ENCODE results near the gene RBM47. TPM values are rescaled to one million over a fixed set of nuclear protein-coding genes. Genes with fewer than 3 reads are reported as not detected.
"Not testable (repeated sequence)": the region's sequence is repeated elsewhere in the genome, so short reads cannot be mapped to it uniquely, and the experiment has no call there.

RBM47 gene
- total RNA-seq, 1 donor from 2014 or later: 3.8 TPM

GRCh38 chr4:40454816-40455215 is 174.8 kb downstream of the RBM47 start:
- intact Hi-C loops (cut with micrococcal nuclease): loop anchor here (5.0 kb wide), 1 partner anchor 97 kb away; no protein-coding TSS in a partner anchor

GRCh38 chr4:40453912-40454311 is 175.8 kb downstream of the RBM47 start:
- intact Hi-C loops (cut with micrococcal nuclease): loop anchor here (1.0 to 5.0 kb wide), 2 partner anchors 8 to 98 kb away; no protein-coding TSS in a partner anchor

- intact Hi-C loops (cut with micrococcal nuclease): no loop called here
These were observed 180.8 kb downstream of the RBM47 start for GRCh38 chr4:40448875-40449274.

GRCh38 chr4:40446839-40447238 is 182.8 kb downstream of the RBM47 start:
- intact Hi-C loops (cut with micrococcal nuclease): no loop called here

GRCh38 chr4:40446261-40446750 is 183.4 kb downstream of the RBM47 start:
- intact Hi-C loops (cut with micrococcal nuclease): not testable (repeated sequence)

GRCh38 chr4:40445671-40446070 is 184.0 kb downstream of the RBM47 start:
- intact Hi-C loops (cut with micrococcal nuclease): no loop called here

- intact Hi-C loops (cut with micrococcal nuclease): no loop called here
These were observed 188.2 kb downstream of the RBM47 start for GRCh38 chr4:40441430-40441829.

- intact Hi-C loops (cut with micrococcal nuclease): no loop called here
These were observed 190.1 kb downstream of the RBM47 start for GRCh38 chr4:40439519-40439918.

- intact Hi-C loops (cut with micrococcal nuclease): no loop called here
These were observed 191.2 kb downstream of the RBM47 start for GRCh38 chr4:40438384-40439026.

- intact Hi-C loops (cut with micrococcal nuclease): no loop called here
These were observed 191.8 kb downstream of the RBM47 start for GRCh38 chr4:40437741-40438383.

- intact Hi-C loops (cut with micrococcal nuclease): not testable (repeated sequence)
These were observed 194.4 kb downstream of the RBM47 start for GRCh38 chr4:40435306-40435705.

- intact Hi-C loops (cut with micrococcal nuclease): loop anchor here (5.0 kb wide), 1 partner anchor 288 kb away; no protein-coding TSS in a partner anchor
These were observed 195.5 kb downstream of the RBM47 start for GRCh38 chr4:40434126-40434687.

- intact Hi-C loops (cut with micrococcal nuclease): loop anchor here (2.0 to 5.0 kb wide), 3 partner anchors 30 to 290 kb away; no protein-coding TSS in a partner anchor
These were observed 197.2 kb downstream of the RBM47 start for GRCh38 chr4:40432504-40432903.

GRCh38 chr4:40427871-40428270 is 201.8 kb downstream of the RBM47 start:
- intact Hi-C loops (cut with micrococcal nuclease): not testable (repeated sequence)

- intact Hi-C loops (cut with micrococcal nuclease): no loop called here
These were observed 202.5 kb downstream of the RBM47 start for GRCh38 chr4:40427128-40427527.

- intact Hi-C loops (cut with micrococcal nuclease): no loop called here
These were observed 203.7 kb downstream of the RBM47 start for GRCh38 chr4:40425799-40426574.

GRCh38 chr4:40423735-40424134 is 205.9 kb downstream of the RBM47 start:
- intact Hi-C loops (cut with micrococcal nuclease): no loop called here

- intact Hi-C loops (cut with micrococcal nuclease): no loop called here
These were observed 207.6 kb downstream of the RBM47 start for GRCh38 chr4:40421839-40422708.

GRCh38 chr4:40419231-40419912 is 210.3 kb downstream of the RBM47 start:
- intact Hi-C loops (cut with micrococcal nuclease): no loop called here

Data from T-helper 1 cell treated with Interleukin-12 subunit alpha and Interleukin-12 subunit beta and Interleukin-4 antibody, amounts not matched to agents 30 ng/mL and 1 ng/mL, for 36 hours (primary cell).